HG02970 (cell line): ENCODE data around the gene AGAP1.
"Not testable (repeated sequence)": the region's sequence is repeated elsewhere in the genome, so short reads cannot be mapped to it uniquely, and the experiment has no call there.

Experiments used
- ATAC-seq: cut with Tn5 transposase; IDR thresholded peaks from one replicate; pipeline ENCODE4 v1.9.1; 2021; ENCODE audit warnings: mild to moderate bottlenecking, moderate library complexity, moderate number of reproducible peaks; ENCODE audit not compliant: unreplicated experiment, low FRiP score

AGAP1 gene

GRCh38 chr2:235600926-235601325 lies 107.1 kb downstream of the AGAP1 start:
- no peak for ATAC-seq

- ATAC-seq = no peak
Observed at GRCh38 chr2:235601960-235602704, 108.3 kb downstream of the AGAP1 start.

- not testable (repeated sequence) for ATAC-seq
Observed at GRCh38 chr2:235602971-235603370, 109.1 kb downstream of the AGAP1 start.

- ATAC-seq = no peak
Observed at GRCh38 chr2:235603659-235604058, 109.8 kb downstream of the AGAP1 start.

GRCh38 chr2:235605312-235606003 lies 111.6 kb downstream of the AGAP1 start:
- no peak for ATAC-seq

- no peak for ATAC-seq
Observed at GRCh38 chr2:235606004-235606715, 112.3 kb downstream of the AGAP1 start.

- ATAC-seq = no peak
Observed at GRCh38 chr2:235607546-235608199, 113.8 kb downstream of the AGAP1 start.

- no peak for ATAC-seq
Observed at GRCh38 chr2:235608200-235608887, 114.5 kb downstream of the AGAP1 start.

GRCh38 chr2:235609321-235609720 lies 115.5 kb downstream of the AGAP1 start:
- no peak for ATAC-seq

GRCh38 chr2:235609746-235610145 lies 115.9 kb downstream of the AGAP1 start:
- ATAC-seq = no peak

- no peak for ATAC-seq
Observed at GRCh38 chr2:235610696-235611257, 116.9 kb downstream of the AGAP1 start.

GRCh38 chr2:235611349-235611748 lies 117.5 kb downstream of the AGAP1 start:
- ATAC-seq = no peak

- ATAC-seq = no peak
Observed at GRCh38 chr2:235611756-235612155, 117.9 kb downstream of the AGAP1 start.

GRCh38 chr2:235612181-235612950 lies 118.5 kb downstream of the AGAP1 start:
- ATAC-seq = no peak

GRCh38 chr2:235613649-235614048 lies 119.8 kb downstream of the AGAP1 start:
- no peak for ATAC-seq

GRCh38 chr2:235614176-235614860 lies 120.5 kb downstream of the AGAP1 start:
- ATAC-seq = no peak

- no peak for ATAC-seq
Observed at GRCh38 chr2:235614900-235615712, 121.3 kb downstream of the AGAP1 start.

- ATAC-seq = no peak
Observed at GRCh38 chr2:235616885-235617284, 123.0 kb downstream of the AGAP1 start.
